HG03457 (cell line): ENCODE data around the gene GGT5.
"Not testable (repeated sequence)": the region's sequence is repeated elsewhere in the genome, so short reads cannot be mapped to it uniquely, and the experiment has no call there.

ENCODE experiments used
- ATAC-seq: cut with Tn5 transposase; IDR thresholded peaks from one replicate; pipeline ENCODE4 v1.9.1; 2021; ENCODE audit warnings: moderate number of reproducible peaks; ENCODE audit not compliant: unreplicated experiment

Gene GGT5

GRCh38 chr22:24185001-24185500 lies 59.8 kb downstream of the GGT5 start:
- ATAC-seq: no peak

- no peak for ATAC-seq
These were observed 60.7 kb downstream of the GGT5 start for GRCh38 chr22:24184057-24184798.

DNA sequence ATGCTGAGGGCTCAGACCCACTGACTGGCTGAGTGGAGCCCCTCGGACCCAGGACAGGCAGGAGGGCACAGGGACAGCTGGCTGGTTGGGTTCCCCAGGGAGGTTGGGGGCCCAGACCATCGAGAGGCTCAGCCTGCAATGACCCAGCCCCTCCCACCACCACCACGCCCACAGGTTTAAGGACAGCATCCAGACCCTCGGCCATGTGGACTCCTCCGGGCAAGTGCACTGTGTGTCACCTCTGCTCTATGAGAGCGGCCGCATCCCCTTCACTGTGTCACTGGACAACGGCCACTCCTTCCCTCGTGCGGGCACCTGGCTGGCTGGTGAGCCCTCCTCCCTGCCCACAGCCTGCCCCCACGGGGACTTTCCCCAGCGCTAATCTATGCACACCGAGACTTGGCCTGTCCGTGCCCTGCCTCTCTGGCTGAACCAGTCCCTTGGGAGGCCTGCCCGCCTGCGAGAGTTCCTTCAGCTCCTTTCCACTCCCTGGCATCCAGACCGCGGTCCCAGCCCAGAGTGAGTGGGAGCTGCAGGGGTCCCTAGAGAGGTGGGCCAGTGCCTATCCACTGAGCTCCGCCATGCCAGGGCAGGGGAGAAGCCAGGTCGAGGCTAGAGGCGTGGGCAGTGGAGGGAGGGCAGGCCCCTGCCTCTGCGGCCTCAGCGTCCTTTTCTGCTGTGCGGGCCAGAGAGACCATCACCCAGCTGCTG lies 61.4 kb downstream of the GGT5 start:
- ATAC-seq: no peak

DNA sequence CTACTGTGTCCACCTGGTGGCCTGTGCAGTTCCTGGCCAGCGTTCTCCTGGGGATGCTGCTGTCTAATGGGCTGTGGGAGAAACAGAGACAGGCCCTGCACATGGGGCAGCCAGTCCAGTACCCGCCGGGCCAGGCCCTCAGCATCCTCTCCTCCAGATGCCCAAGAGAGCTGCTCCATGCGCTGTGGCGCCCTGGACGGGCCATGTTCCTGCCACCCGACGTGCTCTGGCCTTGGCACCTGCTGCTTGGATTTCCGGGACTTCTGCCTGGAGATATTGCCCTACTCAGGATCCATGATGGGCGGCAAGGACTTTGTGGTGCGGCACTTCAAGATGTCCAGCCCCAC lies 62.0 kb downstream of the GGT5 start:
- ATAC-seq: not testable (repeated sequence)

DNA sequence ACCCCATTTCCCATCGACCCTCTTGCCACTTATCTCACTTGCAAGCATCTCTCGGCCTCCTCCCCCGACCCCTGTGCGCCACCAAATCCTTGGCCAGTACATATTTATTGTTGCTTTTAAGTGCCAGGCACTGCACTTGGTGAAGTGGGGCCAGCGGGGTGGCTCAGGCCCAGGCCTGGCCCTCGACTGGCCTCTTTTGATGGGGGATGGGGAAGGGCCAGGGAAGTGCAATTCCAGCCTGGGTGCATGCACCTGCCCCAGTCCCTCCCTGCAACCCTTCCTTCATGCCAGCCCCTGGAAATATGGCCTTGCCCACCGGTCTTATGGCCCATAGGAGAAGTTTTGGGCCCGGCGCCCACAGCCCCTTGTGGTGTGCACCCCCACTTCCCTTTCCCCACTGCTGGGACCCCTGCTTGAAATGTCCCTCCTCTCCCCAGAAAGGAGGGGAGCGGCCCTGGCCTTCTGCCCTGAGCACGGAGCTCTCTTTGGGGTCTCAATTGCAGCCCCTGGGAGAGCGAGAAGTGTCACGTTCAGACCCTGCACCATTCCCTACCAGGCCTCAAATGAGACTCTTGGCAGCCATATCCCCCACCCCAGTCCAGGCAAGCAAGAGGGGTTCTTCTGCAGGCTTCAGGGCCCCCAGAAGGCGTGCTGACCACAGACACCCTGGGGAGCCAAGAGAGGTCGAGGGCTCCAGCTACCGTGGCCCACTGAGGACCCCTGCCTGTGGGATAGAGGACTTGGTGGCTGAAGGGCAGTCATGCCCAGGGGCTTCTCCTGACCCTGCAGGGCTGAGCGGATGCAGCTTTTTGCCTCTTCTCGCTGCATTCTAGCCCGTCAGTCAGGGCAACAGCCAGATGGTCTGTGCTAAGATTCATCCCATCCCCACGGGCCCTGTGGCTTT lies 62.6 kb downstream of the GGT5 start:
- ATAC-seq: no peak

DNA sequence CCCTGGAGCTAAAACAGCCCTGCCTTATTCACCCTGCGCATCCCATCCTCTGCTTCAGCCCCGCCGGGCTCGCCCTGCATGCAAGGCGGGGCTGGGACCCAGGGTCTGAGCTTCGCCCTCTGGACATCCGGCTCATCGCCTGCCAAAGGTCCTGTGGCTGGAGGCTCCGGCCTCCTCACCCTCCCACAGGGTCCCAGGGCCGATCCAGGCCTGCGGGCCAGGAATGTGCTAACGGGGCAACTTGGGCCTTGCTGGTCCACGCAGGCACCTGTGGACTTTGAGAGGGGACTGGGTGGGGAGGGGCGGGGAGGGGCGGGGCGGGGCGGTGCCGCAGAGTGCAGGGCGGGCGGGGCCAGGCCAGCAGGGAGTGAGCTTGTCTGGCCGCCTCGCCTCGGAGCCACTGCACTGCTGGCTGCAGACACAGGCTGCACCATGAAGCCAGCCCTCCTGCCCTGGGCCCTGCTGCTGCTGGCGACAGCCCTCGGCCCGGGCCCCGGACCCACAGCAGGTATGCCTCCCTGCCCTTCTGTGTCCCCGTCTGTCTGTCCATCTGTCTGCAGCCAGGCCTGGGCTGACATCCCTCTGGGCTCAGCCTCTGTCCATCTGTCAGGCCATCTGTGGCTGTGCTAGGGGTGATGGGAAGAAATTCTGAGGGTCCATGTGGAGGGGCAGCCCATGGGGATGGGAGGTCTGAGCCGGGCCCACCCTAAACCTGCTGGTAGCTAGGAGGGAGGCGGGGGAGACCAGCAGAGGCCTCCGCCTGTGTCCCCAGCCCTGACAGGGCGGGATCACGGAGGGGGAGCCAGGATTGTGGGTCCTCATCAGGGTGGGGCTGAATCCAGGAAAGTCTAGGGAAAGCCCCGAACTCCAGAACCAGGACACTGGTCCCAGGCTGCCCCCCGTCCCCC lies 63.5 kb downstream of the GGT5 start, which contains the start of gene SUSD2:
Gene SUSD2 (plus strand): TSS at position 400 of the 908 bp plus-strand sequence. CDS start 33 bp downstream, at position 433.
- ATAC-seq: no peak

- no peak for ATAC-seq
These were observed 64.4 kb downstream of the GGT5 start for GRCh38 chr22:24180316-24181087.

- ATAC-seq: no peak
These were observed 65.2 kb downstream of the GGT5 start for GRCh38 chr22:24179478-24180210.

DNA sequence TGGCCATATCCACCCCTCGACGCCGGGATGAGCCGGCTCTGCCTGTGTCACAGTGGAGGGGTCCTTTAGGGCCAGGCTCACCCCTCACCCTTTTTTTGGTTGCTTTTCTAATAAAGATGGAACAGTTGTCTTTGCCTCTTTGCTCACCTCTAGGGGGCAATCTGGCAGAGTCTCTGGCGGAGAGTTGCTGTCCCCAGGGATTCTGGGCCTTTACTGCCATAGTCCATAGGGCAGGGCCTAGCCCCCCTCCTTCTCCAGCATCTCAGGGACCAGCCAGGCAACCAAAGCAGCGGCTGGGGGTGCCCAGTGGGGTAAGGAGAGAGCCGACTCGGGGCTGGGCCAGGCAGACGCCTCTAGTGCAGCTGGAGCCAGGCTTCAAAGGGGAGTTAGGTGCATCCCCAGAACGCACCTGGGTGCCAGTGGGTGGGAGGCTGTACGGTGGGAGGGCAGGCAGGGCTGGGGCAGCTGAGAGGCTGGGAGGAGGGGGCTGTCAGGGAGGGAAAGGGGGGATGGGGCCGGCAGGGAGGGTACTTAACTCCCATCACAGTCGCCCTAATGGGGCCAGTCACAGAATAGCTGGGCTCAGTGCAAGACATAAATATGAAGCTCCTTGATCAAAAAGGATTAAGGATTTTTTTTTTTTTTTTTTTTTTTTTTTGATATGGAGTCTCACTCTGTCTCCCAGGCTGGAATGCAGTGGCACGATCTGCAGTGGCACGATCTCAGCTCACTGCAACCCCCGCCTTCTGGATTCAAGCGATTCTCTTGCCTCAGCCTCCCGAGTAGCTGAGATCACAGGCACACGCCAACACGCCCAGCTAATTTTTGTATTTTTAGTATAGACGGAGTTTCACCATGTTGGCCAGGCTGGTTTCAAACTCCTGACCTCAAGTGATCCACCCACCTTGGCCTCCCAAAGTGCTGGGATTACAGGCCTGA lies 66.1 kb downstream of the GGT5 start:
- ATAC-seq: no peak

GRCh38 chr22:24178021-24178431 lies 66.9 kb downstream of the GGT5 start:
- no peak for ATAC-seq

- no peak for ATAC-seq
These were observed 67.4 kb downstream of the GGT5 start for GRCh38 chr22:24177456-24177855.

- no peak for ATAC-seq
These were observed 67.8 kb downstream of the GGT5 start for GRCh38 chr22:24177045-24177444.

GRCh38 chr22:24176630-24177029 lies 68.3 kb downstream of the GGT5 start:
- ATAC-seq: no peak

DNA sequence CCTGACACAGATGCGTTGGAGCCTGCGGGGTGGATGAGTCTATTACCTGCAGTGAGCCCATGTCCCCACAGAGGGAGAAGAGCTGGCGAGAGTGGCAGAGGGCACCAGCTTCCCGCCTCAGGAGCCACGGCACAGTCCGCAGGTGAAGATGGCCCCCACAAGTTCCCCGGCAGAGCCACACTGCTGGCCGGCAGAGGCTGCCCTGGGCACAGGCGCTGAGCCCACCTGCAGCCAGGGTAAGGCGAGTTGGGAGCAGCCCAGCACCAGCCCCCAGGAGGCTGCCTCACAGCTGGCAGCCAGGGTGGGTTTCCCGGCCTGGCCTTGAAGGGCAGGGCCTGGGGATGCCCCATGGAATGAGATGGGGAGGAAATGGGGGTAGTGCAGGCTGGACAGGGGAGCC lies 68.8 kb downstream of the GGT5 start:
- ATAC-seq: no peak

DNA sequence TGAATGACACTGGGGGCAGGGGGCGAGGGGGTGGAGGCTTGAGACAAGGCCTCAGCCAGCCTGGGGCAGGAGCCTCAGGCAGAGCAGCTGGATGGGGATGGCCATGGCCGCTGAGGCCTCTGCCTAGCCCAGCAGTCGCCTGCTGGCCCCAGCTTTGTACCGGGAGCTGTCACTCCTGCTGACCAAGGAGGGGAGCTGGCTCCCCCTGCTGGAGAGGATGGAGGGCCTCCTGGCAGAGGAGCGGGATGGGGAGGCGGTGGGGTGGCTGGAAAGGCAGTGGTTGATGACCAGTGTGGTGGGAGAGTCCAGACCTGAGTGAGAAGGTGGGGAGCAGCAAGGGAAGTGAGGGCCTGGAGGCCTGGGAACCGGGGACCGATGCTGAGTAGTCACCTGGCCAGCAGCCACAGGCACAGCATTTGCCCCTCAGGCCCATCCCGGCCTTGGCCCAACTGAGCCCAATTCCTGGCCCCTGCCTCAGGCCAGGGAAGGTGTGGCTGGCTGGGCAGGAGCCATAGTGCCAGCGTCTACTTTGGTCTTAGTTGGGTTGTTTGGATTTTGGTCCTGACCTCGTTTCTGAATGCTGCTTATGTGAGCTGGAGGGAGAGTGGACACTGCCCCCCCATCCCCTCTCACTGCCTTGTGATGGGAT lies 69.6 kb downstream of the GGT5 start:
- ATAC-seq: no peak

DNA sequence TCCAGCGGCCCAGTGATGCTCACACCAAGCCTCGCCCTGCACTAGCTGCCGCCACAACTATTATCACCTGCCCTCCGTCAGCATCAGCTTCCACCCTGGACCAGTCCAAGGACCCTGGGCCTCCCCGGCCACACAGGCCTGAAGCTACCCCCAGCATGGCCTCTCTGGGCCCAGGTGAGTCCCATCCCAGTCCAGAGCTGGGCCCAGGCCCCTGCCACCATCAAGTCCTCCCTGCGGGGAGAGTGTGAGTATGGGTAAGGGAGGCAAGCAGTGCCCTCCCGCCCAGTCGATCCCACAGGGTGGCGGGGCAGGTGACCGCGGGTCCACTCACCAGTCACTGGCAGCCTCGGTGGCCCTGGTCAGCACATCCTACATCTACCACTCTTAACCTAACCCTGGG lies 73.1 kb downstream of the GGT5 start:
- no peak for ATAC-seq

DNA sequence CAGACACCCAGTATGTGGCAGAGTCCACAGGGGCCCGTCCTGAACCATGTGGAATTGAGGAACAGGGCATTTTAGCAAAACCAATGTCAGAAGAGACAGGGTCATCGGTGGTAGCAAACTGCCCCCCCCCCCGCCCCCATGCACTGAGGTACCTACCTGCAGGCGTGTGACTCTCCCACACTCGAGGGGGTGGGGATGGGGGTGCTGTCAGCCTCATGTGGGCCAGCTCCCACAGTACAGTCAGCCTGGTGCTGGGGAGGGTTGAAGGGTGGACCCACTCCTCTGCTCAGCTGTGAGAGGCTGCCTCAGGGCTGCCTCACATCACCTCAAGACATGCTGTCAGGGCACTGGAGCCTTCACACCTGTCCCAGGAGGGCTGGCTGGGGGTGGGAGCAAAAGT lies 74.2 kb downstream of the GGT5 start:
- ATAC-seq: no peak
